ENCODE measurements around the gene PAX5.
"Not testable (repeated sequence)": the region's sequence is repeated elsewhere in the genome, so short reads cannot be mapped to it uniquely, and the experiment has no call there.

Gene PAX5

GRCh38 chr9:36872641-36873040 is 161.4 kb downstream of the PAX5 start:
- H3K27ac ChIP-seq (ENCODE audit: insufficient read depth, low read depth, low read length, poor library complexity, severe bottlenecking) = no peak overlapping the region
- 72 to 77% methylated on average over 3 of the region's 3 CpGs for WGBS, 2 experiments
- no peaks in the 10 kb centered on the region for H3K36me3 ChIP-seq (ENCODE audit: control insufficient read depth, insufficient read depth, low read length)
- no peak overlapping the region for H3K4me3 ChIP-seq (ENCODE audit: insufficient read depth, low read depth, low read length)
- H3K9me3 ChIP-seq (ENCODE audit: control insufficient read depth, low read length) = no peaks in the 10 kb centered on the region
- H3K4me1 ChIP-seq (ENCODE audit: control insufficient read depth, insufficient read depth, low read length) = peaks cover 13% of the 10 kb centered on the region
- H3K27me3 ChIP-seq (ENCODE audit: control insufficient read depth, insufficient read depth, low read length, poor library complexity, severe bottlenecking) = peaks cover 15% of the 10 kb centered on the region

- H3K9me3 ChIP-seq (ENCODE audit: control insufficient read depth, low read length) = no peaks in the 10 kb centered on the region
- H3K4me3 ChIP-seq (ENCODE audit: insufficient read depth, low read depth, low read length) = no peak overlapping the region
- peaks cover 16% of the 10 kb centered on the region for H3K27me3 ChIP-seq (ENCODE audit: control insufficient read depth, insufficient read depth, low read length, poor library complexity, severe bottlenecking)
- H3K27ac ChIP-seq (ENCODE audit: insufficient read depth, low read depth, low read length, poor library complexity, severe bottlenecking) = no peak overlapping the region
- H3K4me1 ChIP-seq (ENCODE audit: control insufficient read depth, insufficient read depth, low read length) = peaks cover 15% of the 10 kb centered on the region
- no peaks in the 10 kb centered on the region for H3K36me3 ChIP-seq (ENCODE audit: control insufficient read depth, insufficient read depth, low read length)
- 89 to 96% methylated on average over 2 of the region's 2 CpGs for WGBS, 2 experiments
These were observed 162.5 kb downstream of the PAX5 start for GRCh38 chr9:36871606-36872005.

GRCh38 chr9:36870960-36871359 is 163.1 kb downstream of the PAX5 start:
- H3K4me3 ChIP-seq (ENCODE audit: insufficient read depth, low read depth, low read length) = no peak overlapping the region
- no peaks in the 10 kb centered on the region for H3K9me3 ChIP-seq (ENCODE audit: control insufficient read depth, low read length)
- peaks cover 20% of the 10 kb centered on the region for H3K27me3 ChIP-seq (ENCODE audit: control insufficient read depth, insufficient read depth, low read length, poor library complexity, severe bottlenecking)
- no peak overlapping the region for H3K27ac ChIP-seq (ENCODE audit: insufficient read depth, low read depth, low read length, poor library complexity, severe bottlenecking)
- no peaks in the 10 kb centered on the region for H3K36me3 ChIP-seq (ENCODE audit: control insufficient read depth, insufficient read depth, low read length)
- H3K4me1 ChIP-seq (ENCODE audit: control insufficient read depth, insufficient read depth, low read length) = peaks cover 15% of the 10 kb centered on the region
- WGBS, 2 experiments = 64 to 70% methylated on average over 7 of the region's 7 CpGs

- not testable (repeated sequence) for H3K4me3 ChIP-seq (ENCODE audit: insufficient read depth, low read depth, low read length); H3K27ac ChIP-seq (ENCODE audit: insufficient read depth, low read depth, low read length, poor library complexity, severe bottlenecking); H3K9me3 ChIP-seq (ENCODE audit: control insufficient read depth, low read length); H3K36me3 ChIP-seq (ENCODE audit: control insufficient read depth, insufficient read depth, low read length)
- Histone ChIP-seq H3K27me3 (ENCODE audit: control insufficient read depth, insufficient read depth, low read length, poor library complexity, severe bottlenecking) (peaks cover 33% of the 10 kb centered on the region), H3K4me1 (ENCODE audit: control insufficient read depth, insufficient read depth, low read length) (peaks cover 25% of the 10 kb centered on the region)
- WGBS, 2 experiments = 94 to 97% methylated on average over 1 of the region's 1 CpG
These were observed 164.5 kb downstream of the PAX5 start for GRCh38 chr9:36869605-36870004.

GRCh38 chr9:36868586-36869282 is 165.3 kb downstream of the PAX5 start:
- H3K27ac ChIP-seq (ENCODE audit: insufficient read depth, low read depth, low read length, poor library complexity, severe bottlenecking) = no peak overlapping the region
- H3K9me3 ChIP-seq (ENCODE audit: control insufficient read depth, low read length) = no peaks in the 10 kb centered on the region
- H3K4me1 ChIP-seq (ENCODE audit: control insufficient read depth, insufficient read depth, low read length) = peaks cover 26% of the 10 kb centered on the region
- no peaks in the 10 kb centered on the region for H3K36me3 ChIP-seq (ENCODE audit: control insufficient read depth, insufficient read depth, low read length)
- peaks cover 42% of the 10 kb centered on the region for H3K27me3 ChIP-seq (ENCODE audit: control insufficient read depth, insufficient read depth, low read length, poor library complexity, severe bottlenecking)
- no peak overlapping the region for H3K4me3 ChIP-seq (ENCODE audit: insufficient read depth, low read depth, low read length)
- WGBS, 2 experiments = 79 to 82% methylated on average over 11 of the region's 11 CpGs

- H3K4me1 ChIP-seq (ENCODE audit: control insufficient read depth, insufficient read depth, low read length) = peaks cover 26% of the 10 kb centered on the region
- H3K27ac ChIP-seq (ENCODE audit: insufficient read depth, low read depth, low read length, poor library complexity, severe bottlenecking) = no peak overlapping the region
- no peak overlapping the region for H3K4me3 ChIP-seq (ENCODE audit: insufficient read depth, low read depth, low read length)
- H3K9me3 ChIP-seq (ENCODE audit: control insufficient read depth, low read length) = no peaks in the 10 kb centered on the region
- no peaks in the 10 kb centered on the region for H3K36me3 ChIP-seq (ENCODE audit: control insufficient read depth, insufficient read depth, low read length)
- peaks cover 51% of the 10 kb centered on the region for H3K27me3 ChIP-seq (ENCODE audit: control insufficient read depth, insufficient read depth, low read length, poor library complexity, severe bottlenecking)
- WGBS, 2 experiments = 70 to 79% methylated on average over 22 of the region's 22 CpGs
These were observed 166.2 kb downstream of the PAX5 start for GRCh38 chr9:36867672-36868471.

- H3K27ac ChIP-seq (ENCODE audit: insufficient read depth, low read depth, low read length, poor library complexity, severe bottlenecking) = no peak overlapping the region
- no peak overlapping the region for H3K4me3 ChIP-seq (ENCODE audit: insufficient read depth, low read depth, low read length)
- H3K36me3 ChIP-seq (ENCODE audit: control insufficient read depth, insufficient read depth, low read length) = no peaks in the 10 kb centered on the region
- peaks cover 26% of the 10 kb centered on the region for H3K4me1 ChIP-seq (ENCODE audit: control insufficient read depth, insufficient read depth, low read length)
- H3K9me3 ChIP-seq (ENCODE audit: control insufficient read depth, low read length) = no peaks in the 10 kb centered on the region
- WGBS, 2 experiments = 90 to 95% methylated on average over 8 of the region's 8 CpGs
- H3K27me3 ChIP-seq (ENCODE audit: control insufficient read depth, insufficient read depth, low read length, poor library complexity, severe bottlenecking) = peaks cover 57% of the 10 kb centered on the region
These were observed 166.8 kb downstream of the PAX5 start for GRCh38 chr9:36867241-36867640.

- Histone ChIP-seq H3K4me3 (ENCODE audit: insufficient read depth, low read depth, low read length) (no peak overlapping the region), H3K27ac (ENCODE audit: insufficient read depth, low read depth, low read length, poor library complexity, severe bottlenecking) (no peak overlapping the region), H3K36me3 (ENCODE audit: control insufficient read depth, insufficient read depth, low read length) (no peaks in the 10 kb centered on the region), H3K9me3 (ENCODE audit: control insufficient read depth, low read length) (no peaks in the 10 kb centered on the region), H3K4me1 (ENCODE audit: control insufficient read depth, insufficient read depth, low read length) (peaks cover 26% of the 10 kb centered on the region), H3K27me3 (ENCODE audit: control insufficient read depth, insufficient read depth, low read length, poor library complexity, severe bottlenecking) (peaks cover 61% of the 10 kb centered on the region)
- WGBS, 2 experiments = 77% methylated on average over 7 of the region's 7 CpGs
These were observed 167.2 kb downstream of the PAX5 start for GRCh38 chr9:36866840-36867239.

GRCh38 chr9:36865731-36866635 is 168.1 kb downstream of the PAX5 start:
- Histone ChIP-seq H3K9me3 (ENCODE audit: control insufficient read depth, low read length) (no peaks in the 10 kb centered on the region), H3K4me3 (ENCODE audit: insufficient read depth, low read depth, low read length) (no peak overlapping the region), H3K4me1 (ENCODE audit: control insufficient read depth, insufficient read depth, low read length) (peaks cover 26% of the 10 kb centered on the region), H3K27ac (ENCODE audit: insufficient read depth, low read depth, low read length, poor library complexity, severe bottlenecking) (no peak overlapping the region), H3K27me3 (ENCODE audit: control insufficient read depth, insufficient read depth, low read length, poor library complexity, severe bottlenecking) (peaks cover 66% of the 10 kb centered on the region), H3K36me3 (ENCODE audit: control insufficient read depth, insufficient read depth, low read length) (no peaks in the 10 kb centered on the region)
- 94 to 95% methylated on average over 20 of the region's 20 CpGs for WGBS, 2 experiments
